ENCODE results near the gene INPP4A.

The INPP4A gene

GRCh38 chr2:98554116-98554861 is 109.6 kb downstream of the INPP4A start:
- H3K9me3 ChIP-seq (ENCODE audit: severe bottlenecking), result no peaks in the 10 kb centered on the region
- H3K36me3 ChIP-seq (ENCODE audit: low read depth), result no peaks in the 10 kb centered on the region; the same call in 1 of the 2 replicates
- ATAC-seq (ENCODE audit: low read depth) (no peak), DNase-seq (ENCODE audit: low spot score) (no peak)
- H3K4me1 ChIP-seq (ENCODE audit: insufficient read depth, poor library complexity, severe bottlenecking), result no peaks in the 10 kb centered on the region
- H3K4me3 ChIP-seq (ENCODE audit: severe bottlenecking), result no peak overlapping the region
- H3K27me3 ChIP-seq (ENCODE audit: insufficient read depth, poor library complexity, severe bottlenecking), result no peaks in the 10 kb centered on the region
- TF ChIP-seq, protein P1, sequence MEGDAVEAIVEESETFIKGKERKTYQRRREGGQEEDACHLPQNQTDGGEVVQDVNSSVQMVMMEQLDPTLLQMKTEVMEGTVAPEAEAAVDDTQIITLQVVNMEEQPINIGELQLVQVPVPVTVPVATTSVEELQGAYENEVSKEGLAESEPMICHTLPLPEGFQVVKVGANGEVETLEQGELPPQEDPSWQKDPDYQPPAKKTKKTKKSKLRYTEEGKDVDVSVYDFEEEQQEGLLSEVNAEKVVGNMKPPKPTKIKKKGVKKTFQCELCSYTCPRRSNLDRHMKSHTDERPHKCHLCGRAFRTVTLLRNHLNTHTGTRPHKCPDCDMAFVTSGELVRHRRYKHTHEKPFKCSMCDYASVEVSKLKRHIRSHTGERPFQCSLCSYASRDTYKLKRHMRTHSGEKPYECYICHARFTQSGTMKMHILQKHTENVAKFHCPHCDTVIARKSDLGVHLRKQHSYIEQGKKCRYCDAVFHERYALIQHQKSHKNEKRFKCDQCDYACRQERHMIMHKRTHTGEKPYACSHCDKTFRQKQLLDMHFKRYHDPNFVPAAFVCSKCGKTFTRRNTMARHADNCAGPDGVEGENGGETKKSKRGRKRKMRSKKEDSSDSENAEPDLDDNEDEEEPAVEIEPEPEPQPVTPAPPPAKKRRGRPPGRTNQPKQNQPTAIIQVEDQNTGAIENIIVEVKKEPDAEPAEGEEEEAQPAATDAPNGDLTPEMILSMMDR (IDR thresholded peaks at IDR 0.05; ENCODE audit: poor library complexity, severe bottlenecking), result no peak
- no peak overlapping the region for H3K27ac ChIP-seq (ENCODE audit: poor library complexity, severe bottlenecking)

GRCh38 chr2:98555696-98556095 is 111.0 kb downstream of the INPP4A start:
- ATAC-seq (ENCODE audit: low read depth), result no peak
- H3K27ac ChIP-seq (ENCODE audit: poor library complexity, severe bottlenecking), result no peak overlapping the region
- H3K4me1 ChIP-seq (ENCODE audit: insufficient read depth, poor library complexity, severe bottlenecking), result no peaks in the 10 kb centered on the region

DNA sequence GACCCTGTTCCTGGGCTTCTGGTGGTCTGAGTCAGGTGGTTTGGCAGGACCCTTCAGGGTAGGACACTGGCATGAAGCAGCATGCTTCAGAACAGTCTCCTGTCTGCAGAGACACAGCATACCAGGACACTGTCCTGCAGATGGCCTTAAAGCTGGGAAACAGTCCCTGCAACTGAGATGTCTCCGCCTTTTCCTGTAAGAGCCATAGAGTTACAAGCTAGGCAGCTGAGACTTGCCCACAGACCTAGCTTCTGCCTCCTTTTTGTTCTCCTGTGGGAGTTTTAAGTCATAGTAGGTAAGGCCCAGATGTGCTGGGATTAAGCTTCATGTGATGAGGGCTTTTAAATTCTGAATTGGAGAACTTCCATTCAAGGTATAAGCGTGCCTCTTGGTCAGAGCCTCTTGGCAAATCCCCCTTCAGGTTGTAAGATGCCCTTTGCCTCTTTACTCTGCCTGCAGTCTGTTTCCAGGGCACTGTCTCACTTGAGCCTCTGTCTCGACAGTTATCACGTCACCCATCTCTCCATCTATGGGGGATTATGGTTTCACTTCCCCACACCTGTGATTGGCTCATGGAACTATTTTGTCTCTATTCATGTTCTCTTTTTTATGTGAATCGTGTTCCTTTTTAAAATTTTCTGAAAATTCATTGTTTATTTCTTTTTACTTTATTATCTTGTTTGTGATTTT is 111.8 kb downstream of the INPP4A start:
- ATAC-seq (ENCODE audit: low read depth) (no peak), DNase-seq (ENCODE audit: low spot score) (no peak)
- H3K27ac ChIP-seq (ENCODE audit: poor library complexity, severe bottlenecking), result no peak overlapping the region
- no peaks in the 10 kb centered on the region; the same call in 1 of the 2 replicates for H3K36me3 ChIP-seq (ENCODE audit: low read depth)
- H3K4me1 ChIP-seq (ENCODE audit: insufficient read depth, poor library complexity, severe bottlenecking), result no peaks in the 10 kb centered on the region
- H3K4me3 ChIP-seq (ENCODE audit: severe bottlenecking), result no peak overlapping the region
- H3K27me3 ChIP-seq (ENCODE audit: insufficient read depth, poor library complexity, severe bottlenecking), result no peaks in the 10 kb centered on the region
- TF ChIP-seq, protein P1 (IDR thresholded peaks at IDR 0.05; ENCODE audit: poor library complexity, severe bottlenecking), result no peak
- H3K9me3 ChIP-seq (ENCODE audit: severe bottlenecking), result no peaks in the 10 kb centered on the region

More at GRCh38 chr2:98555696-98556095, 111.0 kb downstream of the INPP4A start:
- no peak for DNase-seq (ENCODE audit: low spot score)
- TF ChIP-seq, protein P1 (IDR thresholded peaks at IDR 0.05; ENCODE audit: poor library complexity, severe bottlenecking), result no peak
- no peaks in the 10 kb centered on the region; the same call in 1 of the 2 replicates for H3K36me3 ChIP-seq (ENCODE audit: low read depth)
- H3K4me3 ChIP-seq (ENCODE audit: severe bottlenecking), result no peak overlapping the region
- H3K27me3 ChIP-seq (ENCODE audit: insufficient read depth, poor library complexity, severe bottlenecking), result no peaks in the 10 kb centered on the region
- H3K9me3 ChIP-seq (ENCODE audit: severe bottlenecking), result no peaks in the 10 kb centered on the region

GRCh38 chr2:98558852-98559530 is 114.3 kb downstream of the INPP4A start:
- ATAC-seq (ENCODE audit: low read depth) (no peak), DNase-seq (ENCODE audit: low spot score) (no peak)
- TF ChIP-seq, protein P1 (IDR thresholded peaks at IDR 0.05; ENCODE audit: poor library complexity, severe bottlenecking), result no peak
- Histone ChIP-seq H3K27ac (ENCODE audit: poor library complexity, severe bottlenecking) (no peak overlapping the region), H3K4me1 (ENCODE audit: insufficient read depth, poor library complexity, severe bottlenecking) (no peaks in the 10 kb centered on the region), H3K9me3 (ENCODE audit: severe bottlenecking) (no peaks in the 10 kb centered on the region), H3K36me3 (ENCODE audit: low read depth) (no peaks in the 10 kb centered on the region; the same call in 1 of the 2 replicates), H3K4me3 (ENCODE audit: severe bottlenecking) (no peak overlapping the region), H3K27me3 (ENCODE audit: insufficient read depth, poor library complexity, severe bottlenecking) (no peaks in the 10 kb centered on the region)

All from RWPE2 (cell line).